Sigmoid colon (tissue), 7 donors: Measurements from ENCODE around the gene HOXB13. TPM values are rescaled to one million over a fixed set of nuclear protein-coding genes. Genes with fewer than 3 reads are reported as not detected.
A peak's percentile ranks its signal among the peaks of the same experiment; 100 is the strongest.

Source experiments
- DNase-seq: peaks from one replicate; pipeline ENCODE4 v3.0.0-alpha.2; 2019
- H3K27ac ChIP-seq, 4 donors: fragments of 200-600 bp; sonication (generic); one replicate each; pipeline ENCODE4 v1.5.1; 2016 to 2019; ENCODE audit warnings: mild to moderate bottlenecking in 1 of 4
- H3K27me3 ChIP-seq, 3 donors: fragments of 200-600 bp; sonication (generic); one replicate each; pipeline ENCODE4 v1.5.1; 2019; ENCODE audit warnings: mild to moderate bottlenecking in 1 of 3
- H3K36me3 ChIP-seq, 4 donors: fragments of 200-600 bp; sonication (generic); one replicate each; pipeline ENCODE4 v1.5.1; 2016 to 2019
- H3K4me1 ChIP-seq, 4 donors: fragments of 200-600 bp; sonication (generic); one replicate each; pipeline ENCODE4 v1.5.1; 2017 to 2019
- H3K4me3 ChIP-seq, 4 donors: fragments of 200-600 bp; sonication (generic); one replicate each; pipeline ENCODE4 v1.5.1; 2017 to 2019; ENCODE audit warnings: mild to moderate bottlenecking in 2 of 4, moderate library complexity in 1 of 4
- H3K9me3 ChIP-seq, 4 donors: fragments of 200-600 bp in 3 of 4; sonication (generic) in 3 of 4; one replicate each; pipeline versions ENCODE4 v1.5.1 to v1.6.1; 2013 to 2019
- CTCF ChIP-seq, 4 experiments: fragments of 450-650 bp in 3 of 4; fragments of 200-600 bp in 1 of 4; IDR thresholded peaks; one replicate each; pipeline ENCODE4 v1.5.1; 2016 to 2019; ENCODE audit warnings: antibody characterized with exemption in 4 of 4, mild to moderate bottlenecking in 3 of 4, moderate library complexity in 2 of 4
- EP300 ChIP-seq, 4 donors: sonication (generic); formaldehyde crosslinking; IDR thresholded peaks; one replicate each; pipeline ENCODE4 v1.6.1; 2017; ENCODE audit warnings: antibody characterized with exemption in 4 of 4
- POLR2A ChIP-seq, 2 donors: fragments of 450-650 bp; IDR thresholded peaks; one replicate each; pipeline ENCODE4 v1.6.1; 2016; ENCODE audit warnings: antibody characterized with exemption in 2 of 2, mild to moderate bottlenecking in 2 of 2, moderate library complexity in 2 of 2
- POLR2AphosphoS5 ChIP-seq, 4 donors: sonication (generic); formaldehyde crosslinking; IDR thresholded peaks; one replicate each; pipeline ENCODE4 v1.6.1; 2017; ENCODE audit warnings: antibody characterized with exemption in 4 of 4
- WGBS, 2 donors: extraction: QIAGEN DNeasy Blood & Tissue Kit; methylation state at CpG; one replicate each; pipeline ENCODE4 v1.1.7; 2013; 5-methylcytosine and 5-hydroxymethylcytosine counted together
- intact Hi-C: fragments of 100-400 bp; cut with DNase I; formaldehyde crosslinking; loops from one replicate; pipeline ENCODE4 v1.15.1; 2023
- polyA plus RNA-seq, 3 donors: library from polyadenylated mRNA; stranded (reverse); fragments of 200-250 nt; gene quantifications; one replicate each; pipeline ENCODE4 v1.2.3, GENCODE V29; 2013
- total RNA-seq, 4 donors: library from RNA; depleted of rRNA; stranded (reverse); fragments of >200 nt; gene quantifications; one replicate each; pipeline ENCODE4 v1.1.0, GENCODE V29; 2016
- donor health status: healthy with polysubstance abuse.
- donor health status: Bipolar disorder and iron deficiency.
- donor health status: healthy.

HOXB13 gene
- total and polyA plus RNA-seq, 7 donors: 0.36 to 49.2 (median 1.5) TPM

- Histone ChIP-seq H3K4me1 (peaks cover 0 to 51% (median 45%) of the 10 kb centered on the region in 4 donors), H3K36me3 (no peaks in the 10 kb centered on the region), H3K27ac (no peak overlapping the region), H3K27me3 (peaks cover 74 to 100% (median 100%) of the 10 kb centered on the region in 3 donors), H3K9me3 (no peaks in the 10 kb centered on the region), H3K4me3 (peak overlapping the region in 1 of 4 donors; percentile 11)
- TF ChIP-seq POLR2AphosphoS5 (IDR thresholded peaks at IDR 0.05) (no peak), CTCF (IDR thresholded peaks at IDR 0.05) (peak; percentile 31 to 79 (median 69))
- intact Hi-C loops: loop anchor here (1.0 to 5.0 kb wide), 5 partner anchors 54 to 268 kb away; no protein-coding TSS in a partner anchor
- DNase-seq: peak; percentile 91
- 7 to 13% methylated on average over 32 of the region's 32 CpGs for WGBS, 2 donors
Measured at GRCh38 chr17:48724251-48725003, 4.1 kb downstream of the HOXB13 start.

GRCh38 chr17:48723423-48724250, 4.9 kb downstream of the HOXB13 start:
- Histone ChIP-seq H3K27ac (peak overlapping the region in 1 of 4 donors; percentile 17), H3K36me3 (no peaks in the 10 kb centered on the region), H3K27me3 (peaks cover 74 to 100% (median 100%) of the 10 kb centered on the region in 3 donors), H3K4me3 (peak overlapping the region in 2 of 4 donors; percentile 3 to 4), H3K9me3 (no peaks in the 10 kb centered on the region), H3K4me1 (peaks cover 0 to 51% (median 45%) of the 10 kb centered on the region in 4 donors)
- intact Hi-C loops: loop anchor here (1.0 to 2.0 kb wide), 3 partner anchors 53 to 155 kb away; no protein-coding TSS in a partner anchor
- WGBS, 2 donors: 6% methylated on average over 42 of the region's 42 CpGs
- TF ChIP-seq POLR2AphosphoS5 (IDR thresholded peaks at IDR 0.05): no peak
- TF ChIP-seq POLR2A (IDR thresholded peaks at IDR 0.05): no peak
- no peak for TF ChIP-seq EP300 (IDR thresholded peaks at IDR 0.05)
- TF ChIP-seq CTCF (IDR thresholded peaks at IDR 0.05): no peak
- DNase-seq: peak; percentile 53

- Histone ChIP-seq H3K4me1 (peaks cover 0 to 49% (median 44%) of the 10 kb centered on the region in 4 donors), H3K36me3 (no peaks in the 10 kb centered on the region), H3K9me3 (no peaks in the 10 kb centered on the region), H3K27ac (peak within 1 kb of the TSS in 2 of 4 donors; percentile 15 to 17), H3K4me3 (peak within 1 kb of the TSS in 2 of 4 donors; percentile 4 to 8), H3K27me3 (peaks cover 72 to 100% (median 100%) of the 10 kb centered on the region in 3 donors)
- intact Hi-C loops: no loop called here
- DNase-seq: peak; percentile 54
- TF ChIP-seq CTCF (IDR thresholded peaks at IDR 0.05) (no peak), POLR2A (IDR thresholded peaks at IDR 0.05) (no peak), EP300 (IDR thresholded peaks at IDR 0.05) (no peak)
- 4 to 16% methylated on average over 21 of the region's 21 CpGs for WGBS, 2 donors
Measured at GRCh38 chr17:48722915-48723422, 5.6 kb downstream of the HOXB13 start, which contains the start of gene PRAC2. Gene PRAC2, plus strand, starts transcription at chr17:48723185. Its CDS starts 1,226 bp downstream, at chr17:48724411.

- H3K4me3 ChIP-seq: peak within 1 kb of the TSS in 2 of 4 donors; percentile 4 to 8
- H3K27me3 ChIP-seq: peaks cover 66 to 100% (median 100%) of the 10 kb centered on the region in 3 donors
- H3K9me3 ChIP-seq: no peaks in the 10 kb centered on the region
- peaks cover 0 to 49% (median 44%) of the 10 kb centered on the region in 4 donors for H3K4me1 ChIP-seq
- no peaks in the 10 kb centered on the region for H3K36me3 ChIP-seq
- peak; percentile 53 for DNase-seq
- WGBS, 2 donors: 7 to 25% methylated on average over 21 of the region's 21 CpGs
- peak within 1 kb of the TSS in 2 of 4 donors; percentile 15 to 17 for H3K27ac ChIP-seq
- intact Hi-C loops: no loop called here
- no peak for TF ChIP-seq CTCF (IDR thresholded peaks at IDR 0.05)
- peak in 1 of 4 donors; percentile 33 for TF ChIP-seq POLR2AphosphoS5 (IDR thresholded peaks at IDR 0.05)
- no peak for TF ChIP-seq EP300 (IDR thresholded peaks at IDR 0.05)
- TF ChIP-seq POLR2A (IDR thresholded peaks at IDR 0.05): peak in 1 of 2 donors; percentile 64
Measured at GRCh38 chr17:48722201-48722907, 6.2 kb downstream of the HOXB13 start, which contains the start of gene PRAC1. Gene PRAC1, minus strand, starts transcription at chr17:48722518. Its CDS starts 126 bp downstream, at chr17:48722392.
